HCT116 (cell line): ENCODE results near the gene NIM1K.

Experiments used
- ATF3 ChIP-seq: IDR thresholded peaks from 2 replicates; pipeline ENCODE4 v1.6.1; 2012
- TF ChIP-seq, protein P1 (sequence below), 3 experiments: fragments of 200-600 bp in 1 of 3; sonication (generic) in 1 of 3; IDR thresholded peaks in 2 of 3; conservative IDR thresholded peaks in 1 of 3; 2 replicates each; pipeline ENCODE4 v1.5.1; 2012 to 2017; ENCODE audit warnings: low read depth in 2 of 3, low read length in 2 of 3, antibody characterized with exemption in 1 of 3, borderline replicate concordance in 1 of 3, control low read depth in 1 of 3, mild to moderate bottlenecking in 1 of 3, mixed read lengths in 1 of 3, mixed run types in 1 of 3, moderate library complexity in 1 of 3; ENCODE audit not compliant: insufficient read depth in 1 of 3

GRCh38 chr5:43192558-43193180 is 644 bp downstream of the NIM1K start:
- no peak for TF ChIP-seq ATF3
- TF ChIP-seq, protein P1, sequence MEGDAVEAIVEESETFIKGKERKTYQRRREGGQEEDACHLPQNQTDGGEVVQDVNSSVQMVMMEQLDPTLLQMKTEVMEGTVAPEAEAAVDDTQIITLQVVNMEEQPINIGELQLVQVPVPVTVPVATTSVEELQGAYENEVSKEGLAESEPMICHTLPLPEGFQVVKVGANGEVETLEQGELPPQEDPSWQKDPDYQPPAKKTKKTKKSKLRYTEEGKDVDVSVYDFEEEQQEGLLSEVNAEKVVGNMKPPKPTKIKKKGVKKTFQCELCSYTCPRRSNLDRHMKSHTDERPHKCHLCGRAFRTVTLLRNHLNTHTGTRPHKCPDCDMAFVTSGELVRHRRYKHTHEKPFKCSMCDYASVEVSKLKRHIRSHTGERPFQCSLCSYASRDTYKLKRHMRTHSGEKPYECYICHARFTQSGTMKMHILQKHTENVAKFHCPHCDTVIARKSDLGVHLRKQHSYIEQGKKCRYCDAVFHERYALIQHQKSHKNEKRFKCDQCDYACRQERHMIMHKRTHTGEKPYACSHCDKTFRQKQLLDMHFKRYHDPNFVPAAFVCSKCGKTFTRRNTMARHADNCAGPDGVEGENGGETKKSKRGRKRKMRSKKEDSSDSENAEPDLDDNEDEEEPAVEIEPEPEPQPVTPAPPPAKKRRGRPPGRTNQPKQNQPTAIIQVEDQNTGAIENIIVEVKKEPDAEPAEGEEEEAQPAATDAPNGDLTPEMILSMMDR (IDR thresholded peaks at IDR 0.05 in 2 of 3, conservative IDR thresholded peaks at IDR 0.05 in 1 of 3; ENCODE audit: borderline replicate concordance in 1 of 3, insufficient read depth in 1 of 3, low read depth in 2 of 3, low read length in 2 of 3), result no peak
